Non-pigmented ciliary epithelial cell (primary cell): Measurements from ENCODE around the gene TM4SF20.

Experiments
- DNase-seq: peaks from one replicate; pipeline ENCODE4 v3.0.0-alpha.2; 2010; ENCODE audit warnings: low read depth

TM4SF20 gene

GRCh38 chr2:227320305-227321094, 58.6 kb downstream of the TM4SF20 start:
- DNase-seq = no peak

- DNase-seq = no peak
These were observed 61.3 kb downstream of the TM4SF20 start for GRCh38 chr2:227317834-227318233.

- no peak for DNase-seq
These were observed 65.8 kb downstream of the TM4SF20 start for GRCh38 chr2:227313310-227313709.

- no peak for DNase-seq
These were observed 66.5 kb downstream of the TM4SF20 start for GRCh38 chr2:227312579-227312978.
